ENCODE results near the gene EFNB2.

DNA sequence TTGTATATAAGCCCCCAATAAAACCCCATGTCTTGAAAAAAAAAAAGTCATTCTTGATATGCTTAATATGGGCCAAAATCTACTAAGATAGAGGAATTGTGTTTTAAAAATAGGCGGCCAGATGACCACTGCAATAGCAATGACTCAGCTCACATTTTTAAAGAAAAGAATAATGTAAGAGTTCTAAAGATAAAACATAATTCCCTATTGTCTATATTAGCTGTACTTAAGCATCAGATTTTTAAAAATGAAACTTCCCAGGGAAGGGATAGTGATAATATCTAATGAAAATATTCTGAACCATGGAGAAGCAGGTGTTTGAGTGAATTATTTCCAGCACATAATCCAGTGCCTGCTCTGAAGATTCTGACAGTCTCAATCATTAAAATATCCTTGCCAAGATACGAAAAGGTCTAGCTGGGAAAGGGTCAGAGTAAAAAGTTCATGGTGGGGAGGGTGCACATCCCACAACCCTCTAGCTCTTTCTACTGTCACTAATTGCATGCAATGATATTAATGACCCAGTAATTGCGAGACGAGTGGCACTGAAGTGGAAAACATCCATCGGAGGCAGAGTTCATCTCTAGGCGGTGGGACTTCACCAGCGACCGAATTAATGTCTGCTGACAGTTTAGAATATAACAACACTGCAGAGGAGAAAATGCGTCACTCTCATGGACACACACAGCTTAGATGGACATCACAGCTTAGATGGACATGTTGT lies 31.6 kb downstream of the EFNB2 start:
- TF ChIP-seq CTCF (IDR thresholded peaks at IDR 0.05; ENCODE audit: low read depth, low read length) (no peak), POLR2A (IDR thresholded peaks at IDR 0.05; ENCODE audit: extremely low read depth, insufficient read length) (no peak), MAX (IDR thresholded peaks at IDR 0.05; ENCODE audit: low read depth, low read length) (no peak)

All from NB4 (cell line).